KMS-11 (cell line): ENCODE measurements around the gene DMXL2.

Experiments used
- H2AFZ ChIP-seq: fragments of 200-600 bp; sonication (generic); 2 replicates; pipeline ENCODE4 v1.6.1; 2016; ENCODE audit warnings: antibody characterized with exemption, mixed run types, low read depth
- H3K27ac ChIP-seq: fragments of 200-600 bp; sonication (generic); 2 replicates; pipeline ENCODE4 v1.6.1; 2016; ENCODE audit warnings: mild to moderate bottlenecking, mixed run types
- H3K27me3 ChIP-seq: fragments of 200-600 bp; sonication (generic); 2 replicates; pipeline ENCODE4 v1.6.1; 2017; ENCODE audit warnings: mild to moderate bottlenecking, low read depth, mixed run types, moderate library complexity; ENCODE audit not compliant: insufficient read depth
- H3K36me3 ChIP-seq: fragments of 200-600 bp; sonication (generic); 2 replicates; pipeline ENCODE4 v1.6.1; 2017; ENCODE audit warnings: mild to moderate bottlenecking, mixed run types; ENCODE audit not compliant: insufficient read depth
- H3K4me1 ChIP-seq: fragments of 200-600 bp; sonication (generic); 2 replicates; pipeline ENCODE4 v1.6.1; 2016; ENCODE audit warnings: mild to moderate bottlenecking, low read depth, mixed run types; ENCODE audit not compliant: poor library complexity, severe bottlenecking
- H3K4me2 ChIP-seq: fragments of 200-600 bp; sonication (generic); 2 replicates; pipeline ENCODE4 v1.7.0; 2016; ENCODE audit warnings: mild to moderate bottlenecking, mixed run types
- H3K4me3 ChIP-seq: fragments of 200-600 bp; sonication (generic); IDR thresholded peaks from 2 replicates; pipeline ENCODE4 v1.6.1; 2017; ENCODE audit warnings: low read depth, low read length, mixed read lengths; ENCODE audit not compliant: insufficient read depth
- H3K79me2 ChIP-seq: fragments of 200-600 bp; sonication (generic); 2 replicates; pipeline ENCODE4 v1.6.1; 2016; ENCODE audit warnings: low read depth, mixed run types; ENCODE audit not compliant: insufficient read depth
- H3K9ac ChIP-seq: fragments of 200-600 bp; sonication (generic); 2 replicates; pipeline ENCODE4 v1.6.1; 2016; ENCODE audit warnings: mild to moderate bottlenecking, mixed run types
- H4K20me1 ChIP-seq: fragments of 200-600 bp; sonication (generic); 2 replicates; pipeline ENCODE4 v1.6.1; 2016; ENCODE audit warnings: mild to moderate bottlenecking, mixed run types; ENCODE audit not compliant: insufficient read depth
- TF ChIP-seq, protein P1 (sequence below): fragments of 200-600 bp; sonication (generic); conservative IDR thresholded peaks from 2 replicates; pipeline ENCODE4 v1.6.1; 2017; ENCODE audit warnings: low read depth, mild to moderate bottlenecking, antibody characterized with exemption, low read length, moderate library complexity, mixed read lengths

The DMXL2 gene

DNA sequence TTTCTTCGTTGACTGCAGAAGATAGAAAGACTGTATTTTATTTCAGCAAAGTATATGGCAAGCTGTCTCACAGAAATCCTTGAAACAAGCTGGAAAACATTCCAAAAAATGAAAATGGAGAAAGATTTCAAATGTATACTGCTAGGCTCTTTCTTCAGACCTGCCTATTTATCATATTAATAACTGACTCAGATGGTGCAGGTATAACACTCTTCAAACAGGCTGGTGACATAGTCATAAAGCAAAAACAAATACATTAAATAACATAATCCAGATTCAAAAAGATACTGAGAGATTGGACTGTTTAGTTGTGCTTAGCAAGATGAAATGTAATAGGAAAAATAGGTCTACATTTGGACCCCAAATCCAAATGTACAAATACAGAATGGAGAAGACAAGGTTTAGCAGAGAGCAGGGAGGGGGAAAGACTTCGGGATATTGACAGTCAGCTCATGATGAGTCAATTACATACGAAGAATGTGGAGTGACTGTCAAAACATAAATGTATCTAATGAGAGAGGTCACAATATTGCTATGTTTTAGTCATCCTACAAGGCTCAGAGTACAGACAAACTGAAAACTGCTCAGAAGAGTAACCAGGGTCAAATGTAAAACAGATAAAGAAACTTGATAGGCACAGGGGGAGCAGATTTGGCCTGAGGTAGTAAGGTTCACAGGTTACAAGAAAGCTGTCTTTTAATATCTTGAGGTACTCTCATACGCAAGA, 88.7 kb downstream of the DMXL2 start:
- TF ChIP-seq, protein P1, sequence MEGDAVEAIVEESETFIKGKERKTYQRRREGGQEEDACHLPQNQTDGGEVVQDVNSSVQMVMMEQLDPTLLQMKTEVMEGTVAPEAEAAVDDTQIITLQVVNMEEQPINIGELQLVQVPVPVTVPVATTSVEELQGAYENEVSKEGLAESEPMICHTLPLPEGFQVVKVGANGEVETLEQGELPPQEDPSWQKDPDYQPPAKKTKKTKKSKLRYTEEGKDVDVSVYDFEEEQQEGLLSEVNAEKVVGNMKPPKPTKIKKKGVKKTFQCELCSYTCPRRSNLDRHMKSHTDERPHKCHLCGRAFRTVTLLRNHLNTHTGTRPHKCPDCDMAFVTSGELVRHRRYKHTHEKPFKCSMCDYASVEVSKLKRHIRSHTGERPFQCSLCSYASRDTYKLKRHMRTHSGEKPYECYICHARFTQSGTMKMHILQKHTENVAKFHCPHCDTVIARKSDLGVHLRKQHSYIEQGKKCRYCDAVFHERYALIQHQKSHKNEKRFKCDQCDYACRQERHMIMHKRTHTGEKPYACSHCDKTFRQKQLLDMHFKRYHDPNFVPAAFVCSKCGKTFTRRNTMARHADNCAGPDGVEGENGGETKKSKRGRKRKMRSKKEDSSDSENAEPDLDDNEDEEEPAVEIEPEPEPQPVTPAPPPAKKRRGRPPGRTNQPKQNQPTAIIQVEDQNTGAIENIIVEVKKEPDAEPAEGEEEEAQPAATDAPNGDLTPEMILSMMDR, result no peak
- Histone ChIP-seq H3K4me1 (no peaks in the 10 kb centered on the region), H3K36me3 (no peaks in the 10 kb centered on the region), H3K27me3 (no peaks in the 10 kb centered on the region), H3K79me2 (no peaks in the 10 kb centered on the region), H2AFZ (no peak overlapping the region), H4K20me1 (no peaks in the 10 kb centered on the region), H3K4me2 (no peak overlapping the region), H3K9ac (no peak overlapping the region), H3K27ac (no peak overlapping the region), H3K4me3 (no peak overlapping the region)

DNA sequence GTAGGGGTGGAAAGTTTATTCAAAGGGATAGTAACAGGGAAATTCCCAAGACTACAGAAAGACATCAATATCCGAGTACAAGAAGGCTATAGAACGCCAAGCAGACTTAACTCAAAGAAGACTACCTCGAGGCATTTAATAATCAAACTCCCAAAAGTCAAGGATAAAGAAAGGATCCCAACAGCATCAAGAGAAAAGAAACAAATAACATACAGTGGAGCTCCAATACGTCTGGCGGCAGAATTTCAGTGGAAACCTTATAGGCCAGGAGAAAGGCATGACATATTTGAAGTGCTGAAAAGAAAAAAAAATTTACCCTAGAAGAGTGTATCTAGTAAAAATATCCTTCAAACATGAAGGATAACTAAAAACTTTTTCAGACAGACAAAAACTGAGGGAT, 95.6 kb downstream of the DMXL2 start:
- no peak overlapping the region for H3K4me3 ChIP-seq
- H3K4me1 ChIP-seq, result no peaks in the 10 kb centered on the region
- H3K9ac ChIP-seq, result no peak overlapping the region
- no peak overlapping the region for H2AFZ ChIP-seq
- TF ChIP-seq, protein P1, result no peak
- no peaks in the 10 kb centered on the region for H3K27me3 ChIP-seq
- no peak overlapping the region for H3K4me2 ChIP-seq
- H4K20me1 ChIP-seq, result no peaks in the 10 kb centered on the region
- H3K36me3 ChIP-seq, result no peaks in the 10 kb centered on the region
- H3K27ac ChIP-seq, result no peak overlapping the region
- H3K79me2 ChIP-seq, result no peaks in the 10 kb centered on the region

DNA sequence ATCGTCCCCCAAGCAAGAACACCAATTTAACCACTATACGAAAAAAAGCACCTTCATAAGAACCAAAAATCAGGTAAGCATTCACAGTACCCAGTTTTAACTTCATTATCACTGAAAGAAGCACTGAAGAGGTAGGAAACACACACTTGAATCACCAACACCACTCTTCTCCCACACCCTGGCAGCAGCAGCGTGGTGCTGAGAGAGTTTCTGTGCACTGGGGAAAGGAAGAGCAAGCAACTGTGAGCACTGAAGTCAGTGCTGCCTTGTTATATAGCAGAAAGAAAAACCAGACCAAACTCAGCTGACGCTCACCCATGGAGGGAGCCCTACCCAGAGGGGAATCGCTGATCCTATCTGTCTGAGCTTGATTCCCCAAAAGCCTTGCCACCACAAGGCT, 98.2 kb downstream of the DMXL2 start:
- H3K27ac ChIP-seq, result no peak overlapping the region
- TF ChIP-seq, protein P1, result no peak
- H3K9ac ChIP-seq, result no peak overlapping the region
- H4K20me1 ChIP-seq, result no peaks in the 10 kb centered on the region
- H3K27me3 ChIP-seq, result no peaks in the 10 kb centered on the region
- H3K36me3 ChIP-seq, result no peaks in the 10 kb centered on the region
- no peak overlapping the region for H2AFZ ChIP-seq
- no peak overlapping the region for H3K4me2 ChIP-seq
- no peaks in the 10 kb centered on the region for H3K79me2 ChIP-seq
- H3K4me3 ChIP-seq, result no peak overlapping the region
- no peaks in the 10 kb centered on the region for H3K4me1 ChIP-seq

DNA sequence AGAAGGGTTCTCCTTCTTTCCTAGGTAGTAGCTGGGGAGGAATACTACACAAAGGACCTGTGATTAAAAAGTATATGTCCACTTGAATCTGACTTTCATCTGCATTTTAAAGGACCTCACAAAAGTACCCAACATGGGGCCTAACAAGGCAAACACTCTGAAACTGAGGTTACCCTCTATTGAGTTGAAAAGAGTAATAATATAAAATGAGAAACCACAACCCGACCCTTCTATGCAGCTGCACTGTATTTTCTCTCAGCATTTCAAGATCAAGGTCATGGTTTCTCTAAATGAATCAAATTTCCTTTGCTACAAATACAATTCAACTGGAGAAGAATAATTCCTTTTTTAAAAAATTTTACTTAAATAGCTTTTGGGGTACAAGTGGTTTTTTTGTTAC, 106.3 kb downstream of the DMXL2 start:
- H3K27ac ChIP-seq, result peak overlapping the region; percentile 28; the same call in 1 of the 2 replicates
- no peak overlapping the region for H3K4me3 ChIP-seq
- no peak overlapping the region for H3K9ac ChIP-seq
- no peaks in the 10 kb centered on the region for H3K27me3 ChIP-seq
- H3K4me1 ChIP-seq, result peaks cover 26% of the 10 kb centered on the region
- H4K20me1 ChIP-seq, result no peaks in the 10 kb centered on the region
- no peaks in the 10 kb centered on the region for H3K79me2 ChIP-seq
- TF ChIP-seq, protein P1, result no peak
- no peak overlapping the region for H2AFZ ChIP-seq
- H3K36me3 ChIP-seq, result no peaks in the 10 kb centered on the region
- H3K4me2 ChIP-seq, result peak overlapping the region; percentile 56
